PC-9 (cell line): ENCODE results near the gene NAA38. TPM values are rescaled to one million over a fixed set of nuclear protein-coding genes. Genes with fewer than 3 reads are reported as not detected.

Source experiments
- BruUV-seq: library from RNA; stranded (reverse); fragments of 400-500 nt; replicated peaks from 2 replicates; lab custom pipeline; 2021; lab: Mats Ljungman, UMichigan
- CTCF ChIA-PET: fragments of 300-600 bp; sonication (Branson Sonifier 250); formaldehyde crosslinking; loops from one replicate; lab custom pipeline; 2022; ENCODE audit warnings: antibody characterized with exemption; lab: Charles Lee
- POLR2A ChIA-PET: fragments of 300-600 bp; sonication (Branson Sonifier 250); formaldehyde crosslinking; loops from one replicate; lab custom pipeline; 2022; ENCODE audit warnings: antibody characterized with exemption; ENCODE audit not compliant: unreplicated experiment; lab: Charles Lee
- DNase-seq, 2 experiments: peaks; one replicate each; pipeline versions ENCODE4 v3.0.0 to v3.0.0-alpha.2; 2015 to 2022; ENCODE audit warnings: mixed read lengths in 1 of 2
- H2AFZ ChIP-seq: fragments of 200-600 bp; sonication (generic); 2 replicates; pipeline ENCODE4 v1.8.1; 2017; ENCODE audit warnings: antibody characterized with exemption
- H3F3A ChIP-seq: fragments of 200-600 bp; sonication (generic); 2 replicates; pipeline ENCODE4 v1.8.1; 2017; ENCODE audit warnings: antibody characterized with exemption, mild to moderate bottlenecking, low read depth; ENCODE audit not compliant: insufficient read depth
- H3K27ac ChIP-seq: fragments of 200-600 bp; sonication (generic); 2 replicates; pipeline ENCODE4 v1.6.1; 2016; ENCODE audit warnings: mixed run types
- H3K27me3 ChIP-seq: fragments of 200-600 bp; sonication (generic); 2 replicates; pipeline ENCODE4 v1.6.1; 2016; ENCODE audit warnings: low read depth, mixed run types; ENCODE audit not compliant: insufficient read depth
- H3K36me3 ChIP-seq: fragments of 200-600 bp; sonication (generic); 2 replicates; pipeline ENCODE4 v1.6.1; 2016; ENCODE audit warnings: low read depth, mixed run types
- H3K4me1 ChIP-seq: fragments of 200-600 bp; sonication (generic); replicated peaks from 2 replicates; pipeline ENCODE4 v1.6.1; 2016; ENCODE audit warnings: mixed run types; ENCODE audit not compliant: insufficient read depth
- H3K4me2 ChIP-seq: fragments of 200-600 bp; sonication (generic); 2 replicates; pipeline ENCODE4 v1.6.1; 2017; ENCODE audit warnings: mixed run types
- H3K4me3 ChIP-seq: fragments of 200-600 bp; sonication (generic); 2 replicates; pipeline ENCODE4 v1.6.1; 2016; ENCODE audit warnings: mixed run types
- H3K79me2 ChIP-seq: fragments of 200-600 bp; sonication (generic); 2 replicates; pipeline ENCODE4 v1.6.1; 2017; ENCODE audit warnings: low read depth, mixed run types
- H3K9me2 ChIP-seq: fragments of 200-600 bp; sonication (generic); 2 replicates; pipeline ENCODE4 v1.8.1; 2017; ENCODE audit warnings: mild to moderate bottlenecking; ENCODE audit not compliant: insufficient read depth
- H3K9me3 ChIP-seq: fragments of 200-600 bp; sonication (generic); 2 replicates; pipeline ENCODE4 v1.8.1; 2016; ENCODE audit warnings: low read depth; ENCODE audit not compliant: insufficient read depth
- H4K20me1 ChIP-seq: fragments of 200-600 bp; sonication (generic); 2 replicates; pipeline ENCODE4 v1.8.1; 2017; ENCODE audit not compliant: insufficient read depth
- CTCF ChIP-seq: fragments of 200-600 bp; sonication (generic); conservative IDR thresholded peaks from 2 replicates; pipeline ENCODE4 v1.6.1; 2017; ENCODE audit warnings: mixed run types, antibody characterized with exemption, mild to moderate bottlenecking, moderate library complexity
- EZH2 ChIP-seq: fragments of 200-600 bp; sonication (generic); IDR thresholded peaks from 2 replicates; pipeline ENCODE4 v1.8.0; 2017; ENCODE audit warnings: antibody characterized with exemption, low read depth
- intact Hi-C: fragments of 100-400 bp; cut with micrococcal nuclease; formaldehyde crosslinking; loops from one replicate; pipeline ENCODE4 v1.10.0; 2022; ENCODE audit not compliant: unreplicated experiment
- total RNA-seq: library from RNA; stranded (reverse); gene quantifications from 2 replicates; pipeline ENCODE4 v1.2.3, GENCODE V29; 2021

The NAA38 gene
- total RNA-seq, 1 experiment from 2014 or later: 159 TPM

- H4K20me1 ChIP-seq: no peaks in the 10 kb centered on the region
- H3K4me1 ChIP-seq: no peaks in the 10 kb centered on the region
- H2AFZ ChIP-seq: no peak overlapping the region
- intact Hi-C loops: no loop called here
- CTCF ChIA-PET: no interaction called here
- no peaks in the 10 kb centered on the region for H3K27me3 ChIP-seq
- POLR2A ChIA-PET: no interaction called here
- no peak for DNase-seq
- no peak overlapping the region for H3K4me3 ChIP-seq
- BruUV-seq: no TSS peak
- H3K9me2 ChIP-seq: no peaks in the 10 kb centered on the region
- H3K27ac ChIP-seq: no peak overlapping the region
- no peak for TF ChIP-seq EZH2
- TF ChIP-seq CTCF: no peak
- H3K9me3 ChIP-seq: no peaks in the 10 kb centered on the region
- H3K36me3 ChIP-seq: no peaks in the 10 kb centered on the region
- H3F3A ChIP-seq: no peaks in the 10 kb centered on the region
- no peaks in the 10 kb centered on the region for H3K79me2 ChIP-seq
- H3K4me2 ChIP-seq: no peak overlapping the region
These were observed 39.8 kb downstream of the NAA38 start for GRCh38 chr17:7817643-7817964.

- H3K4me3 ChIP-seq: no peak overlapping the region
- intact Hi-C loops: no loop called here
- H3K79me2 ChIP-seq: no peaks in the 10 kb centered on the region
- BruUV-seq: no TSS peak
- no peaks in the 10 kb centered on the region for H4K20me1 ChIP-seq
- TF ChIP-seq EZH2: no peak
- no peak for TF ChIP-seq CTCF
- CTCF ChIA-PET: no interaction called here
- H3K9me2 ChIP-seq: no peaks in the 10 kb centered on the region
- no peaks in the 10 kb centered on the region for H3K4me1 ChIP-seq
- H3K9me3 ChIP-seq: no peaks in the 10 kb centered on the region
- no peak for DNase-seq
- no peak overlapping the region for H2AFZ ChIP-seq
- H3K36me3 ChIP-seq: no peaks in the 10 kb centered on the region
- no peaks in the 10 kb centered on the region for H3F3A ChIP-seq
- POLR2A ChIA-PET: interaction anchor here (0.7 kb wide), 1 partner anchor 9 kb away, joined by 5 read pairs; no protein-coding TSS in a partner anchor
- H3K27me3 ChIP-seq: no peaks in the 10 kb centered on the region
- H3K27ac ChIP-seq: no peak overlapping the region
- no peak overlapping the region for H3K4me2 ChIP-seq
These were observed 40.3 kb downstream of the NAA38 start for GRCh38 chr17:7816926-7817642.

GRCh38 chr17:7814969-7815368, 42.4 kb downstream of the NAA38 start:
- DNase-seq: no peak
- Histone ChIP-seq H3K9me2 (no peaks in the 10 kb centered on the region), H3K4me3 (no peak overlapping the region), H3K4me2 (no peak overlapping the region), H3K79me2 (no peaks in the 10 kb centered on the region), H3K27me3 (no peaks in the 10 kb centered on the region), H3K27ac (no peak overlapping the region), H2AFZ (no peak overlapping the region), H4K20me1 (no peaks in the 10 kb centered on the region), H3K4me1 (peaks cover 16% of the 10 kb centered on the region), H3F3A (peaks cover 9% of the 10 kb centered on the region), H3K9me3 (no peaks in the 10 kb centered on the region), H3K36me3 (peaks cover 7% of the 10 kb centered on the region; the same call in 1 of the 2 replicates)
- TF ChIP-seq CTCF (no peak), EZH2 (no peak)
- ChIA-PET CTCF (no interaction called here), POLR2A (no interaction called here)
- no TSS peak for BruUV-seq
- intact Hi-C loops: no loop called here
